Testis (tissue), 2 donors: Measurements from ENCODE around the gene HPSE2.

Experiments
- CTCF ChIP-seq, 3 experiments: fragments of 450-650 bp in 2 of 3; fragments of 200-600 bp in 1 of 3; sonication (generic) in 1 of 3; IDR thresholded peaks; one replicate each; pipeline ENCODE4 v1.5.1; 2016 to 2019; ENCODE audit warnings: antibody characterized with exemption in 3 of 3, mild to moderate bottlenecking in 2 of 3, moderate library complexity in 1 of 3
- POLR2A ChIP-seq: fragments of 450-650 bp; IDR thresholded peaks from one replicate; pipeline ENCODE4 v1.6.1; 2017; ENCODE audit warnings: antibody characterized with exemption, mild to moderate bottlenecking, moderate library complexity

- TF ChIP-seq CTCF (IDR thresholded peaks at IDR 0.05) = no peak
- TF ChIP-seq POLR2A = no peak
Measured at GRCh38 chr10:98881789-98882188, 353.9 kb downstream of the HPSE2 start.
